ENCODE measurements around the gene FBXO9.
"Not testable (repeated sequence)": the region's sequence is repeated elsewhere in the genome, so short reads cannot be mapped to it uniquely, and the experiment has no call there.

The FBXO9 gene

GRCh38 chr6:53044071-53044470, 21.1 kb upstream of the FBXO9 start:
- in situ Hi-C loops (cut with HindIII; ENCODE audit: low pct_ligation_motif_present, low pct_unique_long_range_greater_than_20kb, low sequenced_read_pairs) = no loop called here
- DNase-seq = peak; percentile 78

GRCh38 chr6:53044572-53044971, 20.6 kb upstream of the FBXO9 start:
- no peak for DNase-seq
- in situ Hi-C loops (cut with HindIII; ENCODE audit: low pct_ligation_motif_present, low pct_unique_long_range_greater_than_20kb, low sequenced_read_pairs) = no loop called here

- DNase-seq = no peak
- in situ Hi-C loops (cut with HindIII; ENCODE audit: low pct_ligation_motif_present, low pct_unique_long_range_greater_than_20kb, low sequenced_read_pairs) = no loop called here
Observed at GRCh38 chr6:53045891-53046673, 19.1 kb upstream of the FBXO9 start.

- in situ Hi-C loops (cut with HindIII; ENCODE audit: low pct_ligation_motif_present, low pct_unique_long_range_greater_than_20kb, low sequenced_read_pairs) = no loop called here
- DNase-seq = peak; percentile 20
Observed at GRCh38 chr6:53048431-53049195, 16.6 kb upstream of the FBXO9 start.

GRCh38 chr6:53049415-53049814, 15.8 kb upstream of the FBXO9 start:
- in situ Hi-C loops (cut with HindIII; ENCODE audit: low pct_ligation_motif_present, low pct_unique_long_range_greater_than_20kb, low sequenced_read_pairs) = no loop called here
- DNase-seq = no peak

- DNase-seq; in situ Hi-C loops (cut with HindIII; ENCODE audit: low pct_ligation_motif_present, low pct_unique_long_range_greater_than_20kb, low sequenced_read_pairs): not testable (repeated sequence)
Observed at GRCh38 chr6:53052152-53052551, 13.1 kb upstream of the FBXO9 start.

- in situ Hi-C loops (cut with HindIII; ENCODE audit: low pct_ligation_motif_present, low pct_unique_long_range_greater_than_20kb, low sequenced_read_pairs) = no loop called here
Observed at GRCh38 chr6:53054532-53054931, 10.7 kb upstream of the FBXO9 start.

GRCh38 chr6:53055873-53056272, 9.3 kb upstream of the FBXO9 start:
- in situ Hi-C loops (cut with HindIII; ENCODE audit: low pct_ligation_motif_present, low pct_unique_long_range_greater_than_20kb, low sequenced_read_pairs) = no loop called here
- DNase-seq = no peak

More at GRCh38 chr6:53054532-53054931, 10.7 kb upstream of the FBXO9 start:
- DNase-seq = no peak

GRCh38 chr6:53056273-53056672, 8.9 kb upstream of the FBXO9 start:
- in situ Hi-C loops (cut with HindIII; ENCODE audit: low pct_ligation_motif_present, low pct_unique_long_range_greater_than_20kb, low sequenced_read_pairs) = no loop called here
- DNase-seq = no peak

- DNase-seq = no peak
- in situ Hi-C loops (cut with HindIII; ENCODE audit: low pct_ligation_motif_present, low pct_unique_long_range_greater_than_20kb, low sequenced_read_pairs) = no loop called here
Observed at GRCh38 chr6:53058388-53059195, 6.6 kb upstream of the FBXO9 start.

- in situ Hi-C loops (cut with HindIII; ENCODE audit: low pct_ligation_motif_present, low pct_unique_long_range_greater_than_20kb, low sequenced_read_pairs) = no loop called here
- no peak for DNase-seq
Observed at GRCh38 chr6:53059648-53060589, 5.3 kb upstream of the FBXO9 start.

- peak; percentile 9 for DNase-seq
- in situ Hi-C loops (cut with HindIII; ENCODE audit: low pct_ligation_motif_present, low pct_unique_long_range_greater_than_20kb, low sequenced_read_pairs) = no loop called here
Observed at GRCh38 chr6:53062169-53062539, 3.0 kb upstream of the FBXO9 start.

GRCh38 chr6:53064255-53064654, 949 bp upstream of the FBXO9 start:
- in situ Hi-C loops (cut with HindIII; ENCODE audit: low pct_ligation_motif_present, low pct_unique_long_range_greater_than_20kb, low sequenced_read_pairs); DNase-seq: not testable (repeated sequence)

- in situ Hi-C loops (cut with HindIII; ENCODE audit: low pct_ligation_motif_present, low pct_unique_long_range_greater_than_20kb, low sequenced_read_pairs) = no loop called here
- DNase-seq = peak; percentile 94
Observed at GRCh38 chr6:53064726-53065265, 408 bp upstream of the FBXO9 start.

GRCh38 chr6:53066077-53066417, 843 bp downstream of the FBXO9 start:
- DNase-seq = peak; percentile 34
- in situ Hi-C loops (cut with HindIII; ENCODE audit: low pct_ligation_motif_present, low pct_unique_long_range_greater_than_20kb, low sequenced_read_pairs) = no loop called here

GRCh38 chr6:53066874-53067706, 1.9 kb downstream of the FBXO9 start:
- no peak for DNase-seq
- in situ Hi-C loops (cut with HindIII; ENCODE audit: low pct_ligation_motif_present, low pct_unique_long_range_greater_than_20kb, low sequenced_read_pairs) = no loop called here

GRCh38 chr6:53067849-53068361, 2.7 kb downstream of the FBXO9 start:
- in situ Hi-C loops (cut with HindIII; ENCODE audit: low pct_ligation_motif_present, low pct_unique_long_range_greater_than_20kb, low sequenced_read_pairs) = no loop called here
- no peak for DNase-seq

Data from ACHN (cell line).